ENCODE data around the gene POLDIP2.

Gene POLDIP2

DNA sequence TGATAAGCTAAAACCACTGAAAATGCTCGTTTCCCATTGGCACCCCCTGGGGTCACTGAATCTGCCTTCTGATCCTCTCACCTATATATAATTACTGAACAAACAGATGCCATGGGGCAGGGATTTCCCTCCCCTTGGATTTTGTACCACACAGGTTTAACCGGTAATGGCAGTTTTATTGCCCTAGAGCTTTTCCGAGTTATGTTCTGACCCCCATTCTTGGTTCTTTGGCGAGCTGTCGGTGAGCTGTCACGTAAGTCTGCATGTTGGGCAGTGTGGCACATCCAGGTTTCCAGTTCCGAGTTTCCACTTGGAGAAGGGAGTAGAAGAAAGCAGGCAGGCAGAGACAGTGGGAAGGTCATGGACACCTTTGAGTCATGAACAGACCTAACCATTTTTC lies 31.2 kb downstream of the POLDIP2 start:
- Histone ChIP-seq H3K36me3 (ENCODE audit: control insufficient read depth, insufficient read depth, low read length) (peaks cover 54% of the 10 kb centered on the region), H3K9me3 (ENCODE audit: control insufficient read depth, insufficient read depth, low read length) (no peaks in the 10 kb centered on the region), H3K4me3 (ENCODE audit: low read depth, low read length) (no peak overlapping the region), H3K27ac (ENCODE audit: low read depth, low read length) (no peak overlapping the region), H3K27me3 (ENCODE audit: control insufficient read depth, insufficient read depth, low read length) (no peaks in the 10 kb centered on the region), H3K9ac (ENCODE audit: low read depth, low read length) (no peak overlapping the region), H3K4me1 (ENCODE audit: control insufficient read depth, insufficient read depth, low read length) (peaks cover 5% of the 10 kb centered on the region)

DNA sequence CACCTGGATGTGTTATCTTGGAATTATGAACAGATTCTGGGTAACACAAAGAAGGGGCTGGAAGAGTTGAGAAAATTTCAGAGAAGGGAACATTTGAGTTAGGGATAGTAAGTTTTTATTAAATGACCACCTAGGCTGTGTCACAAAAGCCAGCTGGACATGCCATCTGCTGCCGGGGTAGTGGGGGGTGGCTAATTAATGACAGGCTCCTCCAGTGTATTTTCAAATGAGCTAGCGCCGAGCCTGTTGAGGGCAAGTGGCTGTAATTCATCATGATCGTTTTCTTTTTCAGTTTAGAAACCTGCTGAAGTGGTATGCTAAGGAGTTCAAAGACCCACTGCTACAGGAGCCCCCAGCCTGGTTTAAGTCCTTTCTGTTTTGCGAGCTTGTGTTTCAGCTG lies 32.1 kb downstream of the POLDIP2 start:
- Histone ChIP-seq H3K4me3 (ENCODE audit: low read depth, low read length) (no peak overlapping the region), H3K27me3 (ENCODE audit: control insufficient read depth, insufficient read depth, low read length) (no peaks in the 10 kb centered on the region), H3K27ac (ENCODE audit: low read depth, low read length) (no peak overlapping the region), H3K9me3 (ENCODE audit: control insufficient read depth, insufficient read depth, low read length) (no peaks in the 10 kb centered on the region), H3K36me3 (ENCODE audit: control insufficient read depth, insufficient read depth, low read length) (peaks cover 63% of the 10 kb centered on the region), H3K9ac (ENCODE audit: low read depth, low read length) (no peak overlapping the region), H3K4me1 (ENCODE audit: control insufficient read depth, insufficient read depth, low read length) (peaks cover 14% of the 10 kb centered on the region)

DNA sequence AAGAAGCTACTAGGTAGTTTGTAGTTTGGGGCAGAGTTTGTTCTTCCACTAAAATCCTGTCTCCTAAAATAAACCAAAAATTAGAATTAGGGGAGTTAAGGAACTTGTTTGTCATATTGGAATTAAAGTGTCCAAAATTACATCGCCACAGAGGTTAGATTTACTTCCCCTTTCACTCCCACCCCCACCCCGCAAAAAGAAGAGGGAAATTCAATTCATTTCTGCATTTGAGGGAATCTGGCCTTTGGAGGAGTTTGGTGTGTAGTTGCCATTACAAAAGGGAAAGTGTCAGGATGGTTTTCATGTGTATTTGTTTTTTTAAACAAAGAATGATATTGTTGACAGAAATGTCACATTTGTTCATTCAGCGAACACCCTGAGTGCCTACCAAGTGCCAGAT lies 32.5 kb downstream of the POLDIP2 start:
- no peaks in the 10 kb centered on the region for H3K9me3 ChIP-seq (ENCODE audit: control insufficient read depth, insufficient read depth, low read length)
- no peaks in the 10 kb centered on the region for H3K27me3 ChIP-seq (ENCODE audit: control insufficient read depth, insufficient read depth, low read length)
- peaks cover 14% of the 10 kb centered on the region for H3K4me1 ChIP-seq (ENCODE audit: control insufficient read depth, insufficient read depth, low read length)
- H3K27ac ChIP-seq (ENCODE audit: low read depth, low read length), result no peak overlapping the region
- no peak overlapping the region for H3K4me3 ChIP-seq (ENCODE audit: low read depth, low read length)
- peaks cover 64% of the 10 kb centered on the region for H3K36me3 ChIP-seq (ENCODE audit: control insufficient read depth, insufficient read depth, low read length)
- H3K9ac ChIP-seq (ENCODE audit: low read depth, low read length), result no peak overlapping the region

DNA sequence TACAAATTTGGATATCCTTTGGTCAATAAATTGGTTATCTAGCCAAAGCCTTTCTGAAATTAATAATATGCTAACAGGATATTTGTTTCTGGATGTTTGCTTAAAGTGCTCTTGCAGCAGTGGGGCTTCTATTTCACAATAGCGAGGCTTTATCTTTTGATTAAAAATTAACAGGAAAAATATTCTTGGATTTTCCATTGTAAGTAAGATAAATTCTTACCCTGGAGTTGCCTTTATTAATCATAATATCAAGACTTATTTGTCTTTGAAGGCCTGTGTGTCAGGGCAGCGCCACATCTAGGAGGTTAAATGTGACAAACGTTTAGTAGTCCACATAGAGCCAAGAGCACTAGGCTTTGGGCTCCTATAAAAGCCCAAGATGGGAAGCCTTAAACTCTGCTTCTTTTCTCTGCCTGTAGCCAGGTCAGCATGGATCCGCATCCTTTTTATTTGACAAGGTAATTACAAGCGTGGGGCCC lies 33.0 kb downstream of the POLDIP2 start:
- Histone ChIP-seq H3K27ac (ENCODE audit: low read depth, low read length) (no peak overlapping the region), H3K36me3 (ENCODE audit: control insufficient read depth, insufficient read depth, low read length) (peaks cover 62% of the 10 kb centered on the region), H3K9ac (ENCODE audit: low read depth, low read length) (no peak overlapping the region), H3K4me1 (ENCODE audit: control insufficient read depth, insufficient read depth, low read length) (peaks cover 14% of the 10 kb centered on the region), H3K4me3 (ENCODE audit: low read depth, low read length) (no peak overlapping the region), H3K9me3 (ENCODE audit: control insufficient read depth, insufficient read depth, low read length) (no peaks in the 10 kb centered on the region), H3K27me3 (ENCODE audit: control insufficient read depth, insufficient read depth, low read length) (no peaks in the 10 kb centered on the region)

DNA sequence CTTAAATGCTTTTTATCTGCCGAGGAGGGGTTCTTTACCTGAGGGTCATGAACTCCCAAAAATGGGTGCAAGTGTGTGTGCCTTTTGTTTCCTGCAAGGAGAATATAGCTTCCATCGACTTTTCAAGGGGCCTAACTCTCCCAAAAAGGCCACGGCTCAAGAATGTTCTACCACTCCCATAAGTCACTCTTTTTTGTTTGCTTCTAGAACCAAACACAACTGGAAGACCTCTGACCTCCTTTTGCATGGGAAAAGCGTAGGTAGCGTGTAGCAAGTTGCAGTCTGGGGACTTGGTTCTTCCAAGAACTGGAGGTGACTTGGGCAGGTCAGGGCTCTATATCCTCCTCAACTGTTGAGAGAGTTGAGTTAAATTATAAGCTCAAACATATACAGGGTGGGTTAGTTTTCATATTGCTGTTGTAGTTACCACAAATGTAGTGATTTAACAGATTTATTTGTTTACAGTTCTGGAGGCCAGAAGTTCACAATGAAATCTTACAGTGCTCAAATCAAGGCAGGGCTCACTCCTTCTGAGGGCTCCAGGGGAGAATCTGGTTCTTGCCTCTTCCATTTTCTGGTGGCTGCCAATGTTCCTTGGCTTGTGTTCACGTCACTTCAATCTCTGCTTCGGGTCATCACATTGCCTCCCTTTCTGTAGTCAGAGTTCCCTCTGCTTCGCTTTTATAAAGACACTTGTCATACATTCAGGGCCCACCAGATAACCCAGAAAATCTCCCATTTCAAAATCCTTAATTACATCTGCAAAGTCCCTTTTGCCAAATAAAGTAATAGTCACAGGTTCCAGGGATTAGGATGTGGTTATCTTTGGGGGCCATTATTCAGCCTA lies 36.9 kb downstream of the POLDIP2 start:
- H3K9me3 ChIP-seq (ENCODE audit: control insufficient read depth, insufficient read depth, low read length), result no peaks in the 10 kb centered on the region
- peaks cover 28% of the 10 kb centered on the region for H3K4me1 ChIP-seq (ENCODE audit: control insufficient read depth, insufficient read depth, low read length)
- H3K27ac ChIP-seq (ENCODE audit: low read depth, low read length), result no peak overlapping the region
- H3K4me3 ChIP-seq (ENCODE audit: low read depth, low read length), result peak overlapping the region; percentile 93
- peak overlapping the region; percentile 79 for H3K9ac ChIP-seq (ENCODE audit: low read depth, low read length)
- H3K36me3 ChIP-seq (ENCODE audit: control insufficient read depth, insufficient read depth, low read length), result peaks cover 23% of the 10 kb centered on the region
- H3K27me3 ChIP-seq (ENCODE audit: control insufficient read depth, insufficient read depth, low read length), result no peaks in the 10 kb centered on the region

DNA sequence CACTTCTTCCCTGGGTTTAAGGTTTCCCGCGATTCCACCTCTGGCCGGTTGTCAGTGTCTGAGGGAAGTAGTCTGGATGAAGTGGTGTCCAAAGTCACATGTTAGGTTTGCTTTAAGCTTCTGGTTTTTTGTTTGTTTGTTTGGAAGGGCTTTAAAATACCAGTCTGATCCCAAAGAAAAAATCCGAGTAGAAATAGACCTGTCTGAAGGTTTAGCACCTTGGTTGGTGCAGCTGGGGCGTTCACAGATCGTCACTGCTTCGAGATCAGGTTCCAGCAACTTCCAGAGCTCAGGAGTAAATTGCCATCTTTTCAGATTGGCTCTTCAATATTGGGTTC lies 37.8 kb downstream of the POLDIP2 start:
- peak overlapping the region; percentile 93 for H3K4me3 ChIP-seq (ENCODE audit: low read depth, low read length)
- peak overlapping the region; percentile 82 for H3K27ac ChIP-seq (ENCODE audit: low read depth, low read length)
- no peaks in the 10 kb centered on the region for H3K9me3 ChIP-seq (ENCODE audit: control insufficient read depth, insufficient read depth, low read length)
- peaks cover 17% of the 10 kb centered on the region for H3K36me3 ChIP-seq (ENCODE audit: control insufficient read depth, insufficient read depth, low read length)
- no peaks in the 10 kb centered on the region for H3K27me3 ChIP-seq (ENCODE audit: control insufficient read depth, insufficient read depth, low read length)
- peak overlapping the region; percentile 79 for H3K9ac ChIP-seq (ENCODE audit: low read depth, low read length)
- H3K4me1 ChIP-seq (ENCODE audit: control insufficient read depth, insufficient read depth, low read length), result peaks cover 28% of the 10 kb centered on the region

DNA sequence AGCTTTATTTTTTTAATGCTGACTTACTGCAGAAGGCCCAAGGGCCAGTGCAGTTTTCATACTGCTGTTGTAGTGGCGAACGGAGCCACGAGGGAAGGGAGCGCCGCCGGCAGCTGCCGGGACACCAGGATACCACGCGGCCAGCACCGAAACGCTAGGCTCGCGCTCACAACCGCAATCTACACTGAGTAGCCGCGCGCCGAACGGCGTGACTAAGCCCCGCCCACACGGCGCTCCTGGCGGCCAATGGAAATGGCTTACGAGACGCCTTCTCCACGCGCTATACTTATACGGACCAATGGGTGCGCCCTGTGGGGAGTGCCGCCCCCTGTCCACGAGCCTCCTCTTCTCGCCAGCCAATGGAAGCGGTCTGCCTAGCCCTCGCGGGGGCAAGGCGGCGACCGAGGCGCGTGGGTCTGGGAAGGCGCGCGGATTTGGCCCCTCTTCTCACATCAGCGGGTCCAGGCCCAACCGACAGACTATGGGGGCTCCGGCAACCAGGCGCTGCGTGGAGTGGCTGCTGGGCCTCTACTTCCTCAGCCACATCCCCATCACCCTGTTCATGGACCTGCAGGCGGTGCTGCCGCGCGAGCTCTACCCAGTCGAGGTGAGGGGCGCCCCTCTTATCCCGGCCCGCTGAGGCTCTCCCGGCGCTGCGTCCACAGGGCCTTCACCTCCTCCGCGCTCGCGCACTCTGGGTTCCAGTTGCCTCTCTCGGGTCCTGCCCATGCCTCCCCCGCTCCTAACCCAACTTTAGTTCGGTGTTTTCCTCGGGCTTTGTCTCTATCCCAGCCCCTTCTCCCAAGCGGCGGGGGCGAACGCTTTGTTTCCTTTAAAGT lies 38.3 kb downstream of the POLDIP2 start, which contains the start of gene TMEM97:
TMEM97 (plus strand) TSS at position 442 of the 839 bp plus-strand sequence; CDS start at position 482, 40 bp downstream.
- Histone ChIP-seq H3K4me3 (ENCODE audit: low read depth, low read length) (peak within 1 kb of the TSS; percentile 93), H3K27me3 (ENCODE audit: control insufficient read depth, insufficient read depth, low read length) (no peaks in the 10 kb centered on the region), H3K9ac (ENCODE audit: low read depth, low read length) (peak within 1 kb of the TSS; percentile 79), H3K9me3 (ENCODE audit: control insufficient read depth, insufficient read depth, low read length) (no peaks in the 10 kb centered on the region), H3K4me1 (ENCODE audit: control insufficient read depth, insufficient read depth, low read length) (peaks cover 28% of the 10 kb centered on the region), H3K27ac (ENCODE audit: low read depth, low read length) (peak within 1 kb of the TSS; percentile 82), H3K36me3 (ENCODE audit: control insufficient read depth, insufficient read depth, low read length) (peaks cover 17% of the 10 kb centered on the region)

DNA sequence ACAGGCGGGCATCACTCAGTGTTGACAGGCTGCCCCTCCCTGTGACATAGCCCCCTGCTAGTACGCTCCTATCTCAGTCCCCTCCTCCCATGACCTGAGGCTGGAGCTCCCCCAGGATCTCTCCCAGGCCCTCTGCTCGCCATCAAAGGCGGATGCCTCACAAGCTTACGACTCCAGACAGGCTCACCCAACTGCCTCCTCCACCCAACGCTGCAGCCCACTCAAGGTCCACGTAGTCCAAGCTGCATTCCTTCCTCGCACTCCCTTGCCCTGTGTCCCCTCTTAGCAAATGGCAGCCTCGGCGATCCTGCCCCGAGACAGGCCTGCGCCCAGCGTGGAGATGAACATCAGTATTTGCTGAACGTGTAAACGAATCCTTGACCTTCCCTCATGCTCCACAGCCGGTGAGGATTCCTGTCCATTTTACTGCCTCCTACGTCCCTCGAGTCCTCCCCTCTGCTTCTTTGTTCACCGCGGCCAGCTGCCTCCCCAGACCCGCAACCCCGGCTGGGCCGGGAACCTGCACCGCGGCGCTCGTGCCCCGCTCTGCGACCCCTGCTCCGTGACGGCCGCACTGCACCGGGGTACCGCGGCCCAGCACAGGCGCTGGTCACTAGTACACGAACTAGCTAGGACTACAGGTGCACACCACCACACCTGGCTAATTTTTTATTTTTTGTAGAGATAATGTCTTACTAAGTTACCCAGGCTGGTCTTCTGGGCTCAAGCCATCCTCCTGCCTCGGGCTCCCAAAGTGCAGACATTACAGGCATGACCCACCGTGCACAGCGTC lies 39.2 kb downstream of the POLDIP2 start:
- Histone ChIP-seq H3K4me3 (ENCODE audit: low read depth, low read length) (peak overlapping the region; percentile 93), H3K9me3 (ENCODE audit: control insufficient read depth, insufficient read depth, low read length) (no peaks in the 10 kb centered on the region), H3K27me3 (ENCODE audit: control insufficient read depth, insufficient read depth, low read length) (no peaks in the 10 kb centered on the region), H3K4me1 (ENCODE audit: control insufficient read depth, insufficient read depth, low read length) (peaks cover 28% of the 10 kb centered on the region), H3K27ac (ENCODE audit: low read depth, low read length) (peak overlapping the region; percentile 25), H3K36me3 (ENCODE audit: control insufficient read depth, insufficient read depth, low read length) (peaks cover 17% of the 10 kb centered on the region), H3K9ac (ENCODE audit: low read depth, low read length) (peak overlapping the region; percentile 79)

DNA sequence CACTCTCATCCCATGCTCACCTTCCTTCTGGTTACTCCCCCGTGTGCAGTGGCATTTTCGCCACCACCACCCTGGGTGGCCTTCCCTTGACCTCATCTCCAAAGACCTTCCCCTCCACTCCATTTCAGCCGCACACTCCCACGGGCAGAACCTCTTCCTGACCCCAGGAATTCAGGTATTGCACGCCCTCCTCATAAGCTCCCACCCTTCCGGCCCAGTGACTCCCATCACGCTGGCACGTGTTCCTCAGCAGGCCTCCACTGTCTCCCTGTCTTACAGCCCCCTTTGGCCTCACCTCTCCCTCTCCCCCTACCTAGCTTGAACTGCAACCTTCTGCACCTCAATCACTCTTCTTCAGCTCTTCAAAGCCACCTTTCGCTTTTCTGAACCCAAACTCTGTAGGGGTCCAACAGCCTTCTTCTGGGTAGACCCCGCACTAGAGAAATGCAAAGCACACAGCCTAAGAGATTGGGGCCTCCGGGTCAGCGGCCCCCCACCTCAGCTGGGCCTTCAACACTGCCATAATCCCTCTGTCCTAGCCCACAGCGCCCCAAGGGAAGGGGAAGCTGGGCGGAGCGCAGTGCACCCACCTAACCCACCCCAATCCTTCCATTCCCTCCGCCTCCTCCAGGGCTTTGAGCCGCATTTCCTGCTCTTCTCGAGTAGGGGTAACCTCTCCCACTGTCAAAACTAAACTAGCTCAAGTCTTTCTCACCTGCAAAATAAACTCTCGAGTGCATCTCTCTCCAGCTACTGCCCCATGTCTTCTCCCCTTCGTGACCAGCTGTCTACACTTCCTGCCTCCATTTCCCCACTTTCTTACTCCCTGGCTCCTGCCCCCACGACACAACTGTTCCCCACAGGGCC lies 40.0 kb downstream of the POLDIP2 start:
- no peak overlapping the region for H3K9ac ChIP-seq (ENCODE audit: low read depth, low read length)
- H3K4me3 ChIP-seq (ENCODE audit: low read depth, low read length), result peak overlapping the region; percentile 93; the same call in 1 of the 2 replicates
- H3K27ac ChIP-seq (ENCODE audit: low read depth, low read length), result no peak overlapping the region
- H3K4me1 ChIP-seq (ENCODE audit: control insufficient read depth, insufficient read depth, low read length), result peaks cover 25% of the 10 kb centered on the region
- no peaks in the 10 kb centered on the region for H3K27me3 ChIP-seq (ENCODE audit: control insufficient read depth, insufficient read depth, low read length)
- peaks cover 13% of the 10 kb centered on the region for H3K36me3 ChIP-seq (ENCODE audit: control insufficient read depth, insufficient read depth, low read length)
- H3K9me3 ChIP-seq (ENCODE audit: control insufficient read depth, insufficient read depth, low read length), result no peaks in the 10 kb centered on the region

Data from HUES48 (cell line).